Adrenal gland (tissue), 5 donors: ENCODE results near the gene UGT3A1.

Source experiments
- CTCF ChIP-seq, 6 experiments: fragments of 450-650 bp in 4 of 6; fragments of 200-600 bp in 2 of 6; sonication (generic) in 1 of 6; IDR thresholded peaks; 1 replicate in 5 of 6; 2 replicates in 1 of 6; pipeline versions ENCODE4 v1.5.1 to v1.8.0; 2016 to 2021; ENCODE audit warnings: antibody characterized with exemption in 6 of 6, mild to moderate bottlenecking in 2 of 6, moderate library complexity in 1 of 6
- POLR2A ChIP-seq, 2 donors: fragments of 450-650 bp; IDR thresholded peaks; one replicate each; pipeline ENCODE4 v1.6.1; 2017; ENCODE audit warnings: antibody characterized with exemption in 2 of 2, mild to moderate bottlenecking in 2 of 2, moderate library complexity in 1 of 2
- donor health status: DM: no; HTN: no; CAD: no.

DNA sequence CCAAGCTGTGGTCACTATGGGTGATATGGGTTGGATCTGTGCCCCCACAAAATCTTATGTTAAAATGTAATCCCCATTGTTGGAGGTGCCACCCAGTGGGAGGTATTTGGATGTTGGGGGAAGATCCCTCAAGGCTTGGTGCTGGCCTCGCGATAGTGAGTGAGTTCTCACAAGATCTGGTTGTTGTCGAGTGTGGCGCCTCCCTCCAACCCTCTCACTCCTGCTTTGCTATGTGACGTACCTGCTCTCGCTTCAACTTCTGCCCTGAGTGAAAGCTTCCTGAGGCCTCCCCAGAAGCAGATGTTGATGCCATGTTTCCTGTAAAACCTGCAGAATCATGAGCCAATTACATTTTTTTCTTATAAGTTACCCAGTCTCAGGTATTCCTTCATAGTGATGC, 40.0 kb upstream of the UGT3A1 start:
- TF ChIP-seq CTCF (IDR thresholded peaks at IDR 0.05): no peak
- no peak for TF ChIP-seq POLR2A (IDR thresholded peaks at IDR 0.05)
